Hematopoietic multipotent progenitor cell treated with erythropoietin and hydrocortisone succinate and interleukin-3 and kit ligand, for 4 days (in vitro differentiated cells): ENCODE results near the gene ITPKB.
A peak's percentile ranks its signal among the peaks of the same experiment; 100 is the strongest.
"Not testable (repeated sequence)": the region's sequence is repeated elsewhere in the genome, so short reads cannot be mapped to it uniquely, and the experiment has no call there.

Experiments
- DNase-seq: peaks from one replicate; pipeline ENCODE4 v3.0.0-alpha.2; 2015

The ITPKB gene

GRCh38 chr1:226649244-226649643 lies 89.8 kb downstream of the ITPKB start:
- DNase-seq = no peak

GRCh38 chr1:226648421-226648820 lies 90.7 kb downstream of the ITPKB start:
- DNase-seq = no peak

GRCh38 chr1:226647719-226648118 lies 91.4 kb downstream of the ITPKB start:
- no peak for DNase-seq

GRCh38 chr1:226646870-226647449 lies 92.1 kb downstream of the ITPKB start:
- no peak for DNase-seq

GRCh38 chr1:226646026-226646869 lies 92.8 kb downstream of the ITPKB start:
- no peak for DNase-seq

- DNase-seq = no peak
These were observed 93.7 kb downstream of the ITPKB start for GRCh38 chr1:226645279-226645976.

GRCh38 chr1:226644541-226645176 lies 94.4 kb downstream of the ITPKB start:
- no peak for DNase-seq

- peak; percentile 78 for DNase-seq
These were observed 95.2 kb downstream of the ITPKB start for GRCh38 chr1:226643611-226644540.

- peak; percentile 85 for DNase-seq
These were observed 95.9 kb downstream of the ITPKB start for GRCh38 chr1:226643177-226643576.

- no peak for DNase-seq
These were observed 96.7 kb downstream of the ITPKB start for GRCh38 chr1:226642421-226642820.

GRCh38 chr1:226641671-226642231 lies 97.3 kb downstream of the ITPKB start:
- DNase-seq = no peak

- no peak for DNase-seq
These were observed 98.6 kb downstream of the ITPKB start for GRCh38 chr1:226640321-226641136.

GRCh38 chr1:226639631-226640061 lies 99.4 kb downstream of the ITPKB start:
- DNase-seq = no peak

- not testable (repeated sequence) for DNase-seq
These were observed 99.9 kb downstream of the ITPKB start for GRCh38 chr1:226639206-226639605.

GRCh38 chr1:226638608-226639007 lies 100.5 kb downstream of the ITPKB start:
- DNase-seq = no peak

GRCh38 chr1:226638001-226638601 lies 101.0 kb downstream of the ITPKB start:
- no peak for DNase-seq

- DNase-seq = no peak
These were observed 101.7 kb downstream of the ITPKB start for GRCh38 chr1:226637147-226637935.

GRCh38 chr1:226636847-226637096 lies 102.3 kb downstream of the ITPKB start:
- no peak for DNase-seq

- no peak for DNase-seq
These were observed 103.6 kb downstream of the ITPKB start for GRCh38 chr1:226635456-226635941.
